Raji (cell line): Measurements from ENCODE around the gene PROM1.

Experiments used
- POLR2A ChIP-seq: IDR thresholded peaks from 2 replicates; pipeline ENCODE4 v1.6.1; 2011; ENCODE audit warnings: low read depth, low read length, control low read depth; ENCODE audit not compliant: insufficient read depth

PROM1 gene

GRCh38 chr4:15920723-15921591, 162.9 kb downstream of the PROM1 start:
- TF ChIP-seq POLR2A: no peak

GRCh38 chr4:15918484-15919129, 165.2 kb downstream of the PROM1 start:
- no peak for TF ChIP-seq POLR2A
